KOPT-K1 (cell line): Measurements from ENCODE around the gene MAPK7.

Experiments used
- H3K27ac ChIP-seq: fragments of 200-600 bp; sonication (generic); 2 replicates; pipeline ENCODE4 v1.5.1; 2016; ENCODE audit warnings: antibody characterized with exemption, mild to moderate bottlenecking, low read depth, low read length; ENCODE audit not compliant: poor library complexity, severe bottlenecking
- H3K36me3 ChIP-seq: fragments of 200-600 bp; sonication (generic); 2 replicates; pipeline ENCODE4 v1.5.1; 2017; ENCODE audit warnings: antibody characterized with exemption, mild to moderate bottlenecking, low read length, moderate library complexity; ENCODE audit not compliant: insufficient read depth
- H3K9me3 ChIP-seq: fragments of 200-600 bp; sonication (generic); 2 replicates; pipeline ENCODE4 v1.5.1; 2017; ENCODE audit warnings: antibody characterized with exemption, low read length, mild to moderate bottlenecking; ENCODE audit not compliant: insufficient read depth, poor library complexity, severe bottlenecking

MAPK7 gene

GRCh38 chr17:19338031-19338990, 40.0 kb upstream of the MAPK7 start:
- no peak overlapping the region for H3K27ac ChIP-seq
- no peaks in the 10 kb centered on the region for H3K36me3 ChIP-seq

GRCh38 chr17:19339341-19339815, 38.9 kb upstream of the MAPK7 start:
- Histone ChIP-seq H3K27ac (no peak overlapping the region), H3K36me3 (no peaks in the 10 kb centered on the region), H3K9me3 (no peaks in the 10 kb centered on the region)

More at GRCh38 chr17:19338031-19338990, 40.0 kb upstream of the MAPK7 start:
- no peaks in the 10 kb centered on the region for H3K9me3 ChIP-seq

- Histone ChIP-seq H3K27ac (no peak overlapping the region), H3K36me3 (no peaks in the 10 kb centered on the region), H3K9me3 (no peaks in the 10 kb centered on the region)
Measured at GRCh38 chr17:19341211-19341631, 37.1 kb upstream of the MAPK7 start.

- H3K9me3 ChIP-seq: no peaks in the 10 kb centered on the region
- H3K36me3 ChIP-seq: no peaks in the 10 kb centered on the region
- no peak overlapping the region for H3K27ac ChIP-seq
Measured at GRCh38 chr17:19341641-19342610, 36.4 kb upstream of the MAPK7 start.

GRCh38 chr17:19342611-19343255, 35.6 kb upstream of the MAPK7 start:
- no peak overlapping the region for H3K27ac ChIP-seq
- H3K9me3 ChIP-seq: no peaks in the 10 kb centered on the region
- no peaks in the 10 kb centered on the region for H3K36me3 ChIP-seq

DNA sequence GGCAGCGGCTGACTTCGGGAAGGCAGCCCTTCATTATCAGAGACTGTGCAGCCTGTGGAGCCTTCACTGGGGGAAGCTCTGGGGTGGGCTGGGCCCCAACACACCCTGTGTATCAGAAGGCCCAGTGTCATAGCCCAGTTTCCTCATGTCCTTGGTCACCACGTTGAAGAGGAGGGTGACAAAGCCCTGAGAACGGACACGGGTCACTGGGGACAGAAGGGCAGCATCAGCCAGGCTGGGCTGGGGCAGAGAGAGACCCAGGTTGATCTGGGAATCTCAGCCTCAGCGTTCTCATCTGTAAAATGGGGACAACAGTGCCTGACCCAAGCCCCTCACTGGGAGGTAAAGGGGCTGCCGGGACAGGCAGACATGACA, 35.1 kb upstream of the MAPK7 start:
- no peaks in the 10 kb centered on the region for H3K36me3 ChIP-seq
- H3K27ac ChIP-seq: no peak overlapping the region
- no peaks in the 10 kb centered on the region for H3K9me3 ChIP-seq

DNA sequence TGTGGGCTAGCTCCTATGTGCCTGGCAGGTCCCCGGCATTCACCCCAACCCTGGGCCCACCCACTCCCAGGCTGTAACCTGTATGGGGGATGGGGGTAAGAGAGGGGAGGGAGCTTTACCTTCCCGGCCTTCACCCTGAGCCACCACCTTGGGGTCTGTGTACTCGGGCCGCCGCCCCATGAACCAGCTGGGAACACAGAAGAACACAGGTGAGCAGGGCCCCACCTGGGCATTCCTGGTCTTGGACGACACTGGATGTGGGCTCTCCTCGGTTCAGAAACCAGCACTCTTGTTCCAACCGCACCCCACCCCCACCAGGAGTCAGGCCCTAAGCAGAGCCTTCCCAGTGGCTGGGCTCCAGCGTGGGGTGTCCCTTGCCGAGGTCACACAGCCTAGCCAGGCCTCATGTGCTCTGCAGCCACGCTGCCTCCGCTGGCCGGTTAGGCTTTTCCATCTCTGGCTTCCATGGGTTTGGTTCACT, 34.6 kb upstream of the MAPK7 start:
- H3K9me3 ChIP-seq: no peaks in the 10 kb centered on the region
- H3K27ac ChIP-seq: no peak overlapping the region
- no peaks in the 10 kb centered on the region for H3K36me3 ChIP-seq

GRCh38 chr17:19344311-19345066, 33.8 kb upstream of the MAPK7 start:
- no peaks in the 10 kb centered on the region for H3K36me3 ChIP-seq
- H3K27ac ChIP-seq: no peak overlapping the region
- H3K9me3 ChIP-seq: no peaks in the 10 kb centered on the region

- Histone ChIP-seq H3K9me3 (no peaks in the 10 kb centered on the region), H3K36me3 (no peaks in the 10 kb centered on the region), H3K27ac (no peak overlapping the region)
Measured at GRCh38 chr17:19345067-19345460, 33.2 kb upstream of the MAPK7 start.

GRCh38 chr17:19345486-19346350, 32.6 kb upstream of the MAPK7 start:
- Histone ChIP-seq H3K27ac (no peak overlapping the region), H3K9me3 (no peaks in the 10 kb centered on the region), H3K36me3 (no peaks in the 10 kb centered on the region)

DNA sequence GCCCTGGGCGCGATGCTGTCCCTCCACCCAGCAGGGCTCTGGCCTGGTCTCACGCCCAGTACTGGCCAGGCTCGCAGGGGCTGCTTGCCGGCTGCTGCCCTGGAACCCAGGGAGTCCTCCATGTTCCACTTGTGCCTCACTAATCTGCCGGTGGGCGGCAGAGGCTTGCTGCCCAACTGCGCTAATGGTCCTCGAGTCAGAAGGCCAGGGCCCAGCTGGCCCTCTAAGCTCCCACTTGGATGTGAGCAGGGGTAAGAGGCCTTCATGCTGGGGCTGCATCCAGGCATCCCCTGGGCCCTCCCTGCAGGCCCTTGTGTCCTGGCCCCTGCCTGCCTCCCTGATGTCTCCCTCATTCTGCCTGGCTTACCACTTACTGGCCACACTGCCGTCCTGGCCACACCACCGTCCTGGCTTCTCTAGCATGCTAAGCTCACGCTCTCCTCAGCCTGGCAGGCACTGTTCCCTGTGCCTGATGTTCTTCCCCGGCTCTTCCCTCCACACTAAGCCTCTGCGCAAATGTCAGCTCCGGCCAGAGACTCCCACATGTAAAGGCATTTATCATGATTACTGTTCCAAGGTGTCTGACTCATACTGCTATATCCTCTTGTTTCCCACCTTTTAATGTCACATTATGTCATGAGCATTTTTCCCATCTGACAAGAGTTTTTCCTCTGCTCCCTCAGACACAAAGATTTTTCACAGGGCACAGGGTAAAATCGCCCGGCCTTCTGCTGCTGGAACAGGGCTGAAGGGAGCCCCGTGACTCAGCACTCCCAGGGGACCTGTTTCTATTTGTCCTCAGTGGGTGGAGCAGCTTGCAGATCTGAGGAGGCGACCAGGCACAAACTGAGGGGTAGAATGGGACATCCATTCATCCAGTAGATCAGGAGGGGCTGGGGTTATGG, 31.7 kb upstream of the MAPK7 start:
- Histone ChIP-seq H3K36me3 (no peaks in the 10 kb centered on the region), H3K9me3 (no peaks in the 10 kb centered on the region), H3K27ac (no peak overlapping the region)

DNA sequence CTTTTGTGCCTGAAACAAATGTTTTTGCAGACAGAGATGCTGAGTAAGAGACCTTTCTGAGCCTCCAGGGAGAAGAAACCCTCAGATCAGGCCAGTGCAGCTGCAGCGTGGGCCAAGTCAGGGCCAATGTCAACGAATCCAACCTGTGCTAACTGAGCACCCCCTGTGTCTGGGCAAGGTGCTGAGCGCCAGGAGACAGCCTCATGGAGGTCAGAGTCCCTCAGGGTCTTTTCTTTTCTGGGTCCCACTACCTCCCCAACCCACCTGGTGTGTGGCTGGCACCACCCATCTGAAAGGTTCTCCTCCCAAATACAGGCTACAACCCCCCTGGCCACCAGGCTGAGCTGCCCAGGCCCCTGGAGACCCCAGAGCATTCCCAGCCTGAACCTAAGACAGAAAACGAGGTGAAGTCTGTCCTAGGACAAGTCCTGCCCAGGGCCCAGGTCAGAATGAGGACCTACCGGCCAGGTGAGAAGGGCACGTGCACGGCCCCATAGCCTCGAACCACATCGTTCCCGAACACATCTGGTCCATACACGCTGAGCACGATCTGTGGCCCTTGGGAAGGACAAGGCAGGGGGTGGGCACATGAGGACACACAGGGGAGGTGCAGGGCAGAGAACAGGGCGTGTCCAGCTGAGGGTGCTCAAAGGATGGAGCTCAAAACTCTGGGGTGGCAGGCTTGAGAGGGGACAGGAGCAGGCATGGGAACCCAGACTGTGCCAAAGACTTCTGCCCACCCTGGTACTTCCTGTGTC, 30.8 kb upstream of the MAPK7 start:
- Histone ChIP-seq H3K36me3 (no peaks in the 10 kb centered on the region), H3K9me3 (no peaks in the 10 kb centered on the region), H3K27ac (no peak overlapping the region)
